HG02610 (cell line): ENCODE results near the gene COPS4.
A peak's percentile ranks its signal among the peaks of the same experiment; 100 is the strongest.
"Not testable (repeated sequence)": the region's sequence is repeated elsewhere in the genome, so short reads cannot be mapped to it uniquely, and the experiment has no call there.

Experiments
- ATAC-seq: cut with Tn5 transposase; IDR thresholded peaks from one replicate; pipeline ENCODE4 v1.9.1; 2021; ENCODE audit warnings: mild to moderate bottlenecking, moderate library complexity; ENCODE audit not compliant: unreplicated experiment

Gene COPS4

DNA sequence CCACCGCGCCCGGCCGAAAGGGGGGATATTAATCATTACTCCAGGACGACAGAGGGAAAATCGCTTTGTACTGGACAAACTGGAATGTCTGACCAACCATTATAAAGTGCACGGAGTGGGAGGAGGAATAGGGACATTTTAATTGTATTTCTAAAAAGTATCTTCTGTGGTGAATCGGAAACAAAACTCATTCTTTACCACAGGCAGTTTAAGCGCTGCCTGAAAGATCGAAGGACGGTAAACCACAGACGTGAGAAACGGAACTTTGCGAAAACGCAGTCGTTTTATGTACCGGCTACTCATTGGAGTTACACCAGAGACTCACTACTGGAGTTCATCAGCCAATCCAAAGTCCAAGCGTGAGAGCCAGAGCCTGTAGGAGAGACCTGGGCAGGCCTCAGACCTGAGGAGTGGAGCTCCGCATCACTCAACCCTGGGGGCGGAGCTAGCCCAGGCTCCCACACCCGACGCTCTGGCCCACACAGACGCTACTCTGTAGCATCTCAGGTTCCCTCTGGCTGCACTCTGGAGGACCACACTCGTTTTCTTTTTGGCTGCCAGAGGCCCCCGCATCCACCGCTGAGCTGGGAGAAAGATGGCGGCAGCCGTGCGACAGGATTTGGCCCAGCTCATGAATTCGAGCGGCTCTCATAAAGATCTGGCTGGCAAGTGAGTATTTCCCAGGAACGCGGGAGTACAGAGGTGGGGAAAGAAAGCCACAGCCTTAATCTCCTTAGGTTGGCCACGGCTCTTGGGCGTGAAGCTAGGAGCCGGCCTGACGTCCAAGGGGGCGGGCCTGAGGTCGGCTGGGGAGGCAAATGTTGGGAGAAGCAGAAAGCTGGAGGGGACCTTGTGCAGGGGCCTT, at the start of gene COPS4:
TSS of gene COPS4 (plus strand) at position 554 of the 865 bp plus-strand sequence. CDS start at position 596, 42 bp downstream.
- peak; percentile 99 for ATAC-seq

DNA sequence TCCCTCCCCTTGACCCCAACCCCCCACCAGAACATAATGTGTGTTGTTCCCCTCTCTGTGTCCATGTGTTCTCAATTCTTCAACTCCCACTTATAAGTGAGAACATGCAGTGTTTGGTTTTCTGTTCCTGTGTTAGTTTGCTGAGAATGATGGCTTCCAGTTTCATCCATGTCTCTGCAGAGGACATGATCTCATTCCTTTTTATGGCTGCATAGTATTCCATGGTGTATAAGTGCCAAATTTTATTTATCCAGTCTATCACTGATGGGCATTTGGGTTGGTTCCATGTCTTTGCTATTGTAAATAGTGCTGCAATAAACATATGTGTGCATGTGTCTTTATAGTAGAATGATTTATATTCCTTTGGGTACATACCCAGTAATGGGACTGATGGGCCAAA, 47.5 kb upstream of the COPS4 start:
- ATAC-seq, result not testable (repeated sequence)

DNA sequence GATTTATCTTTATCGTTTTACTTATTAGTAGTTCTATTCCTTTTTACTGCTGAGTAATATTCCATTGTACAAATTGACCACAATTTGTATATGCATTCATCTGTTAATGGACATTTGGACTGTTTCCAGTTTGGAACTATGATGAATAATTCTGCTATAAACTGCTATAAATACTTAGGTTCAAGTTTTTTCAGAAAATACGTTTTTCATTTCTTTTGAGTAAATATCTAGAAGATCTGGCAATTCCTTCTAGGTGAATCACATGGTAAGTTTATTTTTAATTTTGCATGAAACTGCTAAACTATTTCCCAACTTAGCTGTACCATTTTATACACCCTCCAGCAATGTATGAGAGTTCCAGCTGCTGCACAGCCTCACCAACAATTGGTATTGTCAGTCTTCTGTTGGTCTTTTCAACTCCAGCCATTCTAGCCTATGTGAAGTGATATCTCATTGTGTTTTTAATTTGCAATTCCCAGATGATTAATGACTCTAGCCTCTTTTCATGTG, 46.6 kb upstream of the COPS4 start:
- ATAC-seq, result no peak

DNA sequence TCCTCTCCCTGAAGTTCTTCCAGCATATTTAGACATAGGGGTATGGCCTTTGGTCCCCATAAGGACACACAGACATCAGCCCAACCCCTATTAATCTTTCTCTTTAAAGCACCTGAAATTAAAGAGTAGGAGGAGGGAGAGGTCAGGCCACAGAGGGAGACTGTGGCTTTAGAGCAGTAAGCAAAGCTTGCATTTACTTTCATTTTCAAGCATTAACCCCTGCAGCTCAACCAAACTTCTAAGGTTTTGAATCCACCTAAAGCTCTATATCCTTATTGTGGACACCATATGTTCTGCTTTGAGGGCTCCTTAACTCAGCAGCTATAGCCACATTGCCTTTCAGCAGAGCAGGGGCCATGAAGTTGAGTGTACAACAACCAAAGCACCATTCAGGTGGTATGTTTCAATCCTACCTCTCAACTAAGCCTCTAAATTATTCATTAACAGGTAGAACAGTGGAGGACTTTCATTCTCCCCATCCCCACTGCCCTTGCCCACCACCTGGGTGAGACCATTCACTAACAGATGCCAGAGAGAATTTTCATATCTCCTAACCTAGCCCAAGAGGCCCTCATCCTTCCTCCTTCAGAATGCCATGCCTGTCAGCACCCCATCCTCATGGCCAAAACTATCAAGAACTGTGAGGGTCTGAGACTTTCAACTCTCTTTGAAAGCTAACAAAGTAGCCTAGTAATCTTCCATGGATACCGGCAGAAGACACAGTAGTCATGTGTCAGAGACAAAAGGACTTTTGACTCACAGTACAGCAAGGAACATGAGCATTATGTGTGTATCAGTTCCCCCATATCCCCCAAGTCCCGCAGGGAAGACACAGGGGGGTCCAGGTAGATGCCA, 45.2 kb upstream of the COPS4 start:
- peak; percentile 93 for ATAC-seq

DNA sequence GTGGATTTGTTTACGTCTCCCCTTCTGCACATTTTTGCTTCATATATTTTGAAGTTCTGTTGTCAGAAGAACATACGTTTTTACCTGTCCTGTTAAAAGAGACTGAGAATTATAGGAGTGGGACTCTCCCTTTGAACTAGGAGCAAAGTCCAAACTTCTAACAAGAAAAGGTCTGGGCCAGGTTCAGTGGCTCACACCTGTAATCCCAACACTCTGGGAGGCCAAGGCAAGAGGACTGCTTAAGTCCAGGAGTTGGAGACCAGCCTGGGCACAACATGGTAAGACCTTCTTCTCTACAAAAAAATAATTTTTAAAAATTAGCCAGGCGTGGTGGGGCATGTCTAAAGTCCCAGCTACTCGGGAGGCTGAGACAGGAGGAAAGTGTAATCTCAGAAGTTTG, 40.1 kb upstream of the COPS4 start:
- no peak for ATAC-seq

DNA sequence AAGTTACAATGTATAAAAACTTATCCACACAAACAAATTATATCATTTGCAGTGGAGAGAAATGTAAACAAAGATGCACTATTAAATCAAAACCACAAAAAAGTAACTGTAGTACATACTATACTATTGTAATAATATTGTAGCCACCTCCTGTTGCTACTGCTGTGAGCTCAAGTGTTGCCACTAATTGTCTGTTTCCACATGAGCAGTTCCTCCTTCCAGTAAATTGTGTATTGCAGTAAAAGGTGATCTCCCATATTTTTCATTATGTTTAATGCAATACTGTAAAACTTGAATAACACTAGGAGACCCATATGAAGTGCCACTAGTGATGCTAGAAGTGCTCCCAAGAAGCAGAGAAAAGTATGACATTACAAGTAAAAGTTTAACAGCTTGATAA, 36.1 kb upstream of the COPS4 start:
- no peak for ATAC-seq

DNA sequence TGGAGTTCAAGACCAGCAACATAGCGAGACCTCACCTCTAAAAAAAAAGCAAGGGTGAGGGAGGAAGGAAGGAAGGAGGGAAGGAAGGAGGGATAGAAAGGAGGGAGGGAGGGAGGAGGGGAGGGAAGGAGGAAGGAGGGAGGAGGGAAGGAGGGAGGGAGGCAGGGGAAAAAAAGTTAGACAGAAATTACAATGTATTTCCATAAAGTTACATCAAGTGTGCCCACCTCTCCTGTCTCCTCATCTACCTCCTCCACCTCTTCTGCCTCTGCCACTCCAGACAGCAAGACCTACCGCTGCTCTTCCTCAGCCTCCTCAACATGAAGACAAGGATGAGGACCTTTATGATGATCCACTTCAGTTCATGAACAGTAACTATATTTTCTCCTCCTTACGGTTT, 32.7 kb upstream of the COPS4 start:
- ATAC-seq, result no peak

DNA sequence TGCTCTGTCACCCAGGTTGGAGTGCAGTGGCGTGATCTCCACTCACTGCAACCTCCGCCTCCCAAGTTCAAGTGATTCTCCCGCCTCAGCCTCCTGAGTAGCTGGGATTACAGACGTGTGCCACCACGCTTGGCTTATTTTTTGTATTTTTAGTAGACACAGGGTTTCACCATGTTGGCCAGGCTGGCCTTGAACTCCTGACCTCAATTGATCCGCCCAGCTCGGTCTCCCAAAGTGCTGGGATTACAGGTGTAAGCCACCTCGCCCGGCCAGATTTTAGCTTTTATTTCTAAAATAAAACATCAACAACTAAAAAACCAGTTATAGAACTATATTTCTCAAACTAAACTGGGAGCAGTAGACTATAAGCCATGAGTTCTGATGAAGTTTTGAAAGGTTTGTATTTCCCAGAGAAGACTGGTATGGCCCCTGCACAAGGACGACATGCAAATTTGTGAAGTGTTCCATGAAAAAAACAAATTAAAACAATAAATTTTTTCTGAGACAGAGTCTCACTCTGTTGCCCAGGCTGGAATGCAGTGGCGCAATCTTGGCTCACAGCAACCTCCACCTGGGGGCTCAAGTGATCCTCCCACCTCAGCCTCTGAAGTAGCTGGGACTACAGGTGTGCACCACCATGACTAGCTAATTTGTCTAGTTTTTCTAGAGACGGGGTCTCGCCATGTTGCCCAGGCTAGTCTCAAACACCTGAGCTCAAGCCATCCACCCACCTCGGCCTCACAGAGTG, 31.8 kb upstream of the COPS4 start:
- not testable (repeated sequence) for ATAC-seq

DNA sequence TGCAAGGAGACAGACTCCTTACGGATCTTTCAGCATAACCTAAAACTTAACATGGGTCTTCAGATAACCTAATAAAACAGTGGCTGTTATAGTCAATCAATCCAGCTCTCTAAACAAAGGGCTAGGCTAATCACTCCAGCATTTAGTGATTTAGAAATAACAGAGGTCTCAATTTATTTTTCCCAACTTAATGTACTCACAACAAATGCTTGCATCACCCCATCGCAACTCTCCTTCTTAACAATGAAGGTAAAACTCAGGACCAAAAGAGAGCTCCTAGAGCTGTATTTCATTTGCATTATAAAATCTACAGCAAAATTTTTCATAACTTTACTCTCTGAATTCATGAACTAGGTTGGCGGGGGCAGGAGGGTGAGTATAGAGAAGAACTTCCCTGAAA, 25.5 kb upstream of the COPS4 start:
- no peak for ATAC-seq

DNA sequence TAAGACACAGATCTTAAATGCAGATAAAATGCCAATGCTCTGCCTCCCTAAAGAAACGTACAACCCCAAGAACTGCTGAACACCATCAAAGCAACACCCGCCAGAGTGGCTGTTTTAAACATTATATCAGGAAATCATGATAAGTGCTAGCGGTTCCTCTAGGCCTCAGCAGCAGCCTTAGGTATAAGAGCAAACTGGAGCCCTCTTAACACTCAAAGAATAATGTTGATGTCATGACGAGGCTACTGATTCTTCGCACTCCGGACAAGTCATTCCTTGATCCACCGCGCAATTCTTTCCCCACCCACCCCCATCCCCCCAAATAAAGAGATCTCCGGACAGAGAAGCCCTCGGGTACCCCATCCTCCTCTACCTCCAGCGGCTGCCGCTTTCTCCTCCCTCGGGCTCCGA, 24.9 kb upstream of the COPS4 start:
- no peak for ATAC-seq

DNA sequence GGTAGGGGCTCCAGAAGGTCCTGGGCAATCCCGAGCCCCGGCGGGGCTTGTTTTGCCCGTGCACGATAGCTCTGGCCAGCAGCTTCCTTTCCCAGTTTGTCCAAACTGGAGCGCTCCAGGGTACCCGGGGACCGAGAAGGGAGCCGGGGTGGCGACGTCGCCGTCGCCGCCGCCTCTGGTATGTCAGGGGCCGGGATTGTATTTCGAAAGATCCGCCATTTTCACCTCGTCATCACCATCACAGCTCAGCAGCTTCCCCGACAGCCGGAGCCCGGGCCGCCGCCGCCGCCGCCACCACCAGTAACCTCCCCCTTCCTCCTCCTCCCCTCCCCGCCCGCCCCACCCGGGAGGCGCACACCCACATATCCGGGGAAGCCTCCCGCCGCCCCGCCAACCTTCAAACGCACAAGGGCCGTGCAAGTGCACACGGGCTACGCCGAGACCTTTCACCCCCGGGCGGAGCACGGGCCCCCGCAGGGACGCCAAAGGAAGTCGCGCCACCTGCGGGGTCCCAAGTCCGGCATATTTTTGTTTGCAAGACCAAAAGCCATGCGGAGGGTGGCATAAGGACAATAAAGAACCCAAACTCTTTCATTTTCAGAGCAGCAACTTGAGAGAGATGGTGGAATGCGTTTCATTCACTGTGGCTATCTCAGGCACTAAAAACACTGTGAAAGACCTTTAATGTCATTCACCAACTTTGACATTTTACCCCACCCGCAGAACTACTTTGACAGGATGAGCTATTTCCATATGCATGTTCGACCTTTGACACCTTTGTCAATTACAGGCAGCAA, 24.3 kb upstream of the COPS4 start, which contains the start of gene LIN54:
TSS of gene LIN54 (minus strand) at position 302 of the 797 bp plus-strand sequence. CDS start 25,979 bp downstream, outside the sequence.
- peak; percentile 38 for ATAC-seq

DNA sequence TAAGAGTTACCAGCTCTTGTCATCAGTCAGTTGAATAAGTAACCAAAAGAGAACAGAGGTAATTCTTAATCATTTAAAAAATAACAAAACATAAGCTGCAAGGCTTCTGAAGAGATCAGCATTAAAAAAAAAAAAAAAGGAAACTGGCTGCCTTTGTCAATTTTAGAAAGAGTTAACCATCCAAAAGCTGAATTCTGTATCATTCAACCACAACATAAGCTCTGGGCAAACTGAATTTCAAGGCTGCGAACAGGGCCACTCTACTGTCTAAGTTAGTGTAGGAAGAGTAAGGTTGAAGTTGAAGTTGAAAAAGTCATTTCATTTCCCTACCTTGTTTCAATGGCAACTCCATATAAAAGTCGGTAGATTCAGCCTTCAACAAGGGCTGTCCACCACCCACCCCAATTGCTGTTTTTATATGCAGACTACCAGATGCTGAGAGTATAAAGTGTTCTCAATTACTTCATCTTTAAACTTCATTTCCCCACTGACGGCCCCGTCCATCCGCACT, 23.2 kb upstream of the COPS4 start:
- ATAC-seq, result no peak

DNA sequence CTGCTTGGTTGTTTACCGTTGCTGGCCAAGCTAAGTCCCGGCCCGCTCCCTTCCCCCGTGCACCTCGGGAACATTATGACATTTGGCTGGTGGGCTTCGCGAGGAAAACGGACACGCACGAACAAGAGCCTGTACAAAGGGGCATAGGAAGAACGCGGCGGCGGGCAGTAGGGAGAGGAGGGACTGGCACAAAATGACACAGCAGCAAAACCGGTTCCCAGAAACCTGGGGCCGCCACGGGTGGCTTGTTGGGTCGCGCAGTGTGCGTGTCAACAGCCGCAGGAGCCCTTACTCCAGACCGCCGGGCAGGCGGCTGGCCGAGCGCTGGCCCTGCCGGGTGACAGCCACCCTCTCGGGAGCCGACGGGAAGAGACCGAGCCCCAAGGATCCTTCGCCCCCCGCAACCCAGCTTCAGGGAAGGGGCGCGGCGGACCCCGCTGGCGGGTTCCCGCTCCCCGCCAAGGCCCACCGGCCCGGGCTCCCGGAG, 22.7 kb upstream of the COPS4 start:
- ATAC-seq, result peak; percentile 0

DNA sequence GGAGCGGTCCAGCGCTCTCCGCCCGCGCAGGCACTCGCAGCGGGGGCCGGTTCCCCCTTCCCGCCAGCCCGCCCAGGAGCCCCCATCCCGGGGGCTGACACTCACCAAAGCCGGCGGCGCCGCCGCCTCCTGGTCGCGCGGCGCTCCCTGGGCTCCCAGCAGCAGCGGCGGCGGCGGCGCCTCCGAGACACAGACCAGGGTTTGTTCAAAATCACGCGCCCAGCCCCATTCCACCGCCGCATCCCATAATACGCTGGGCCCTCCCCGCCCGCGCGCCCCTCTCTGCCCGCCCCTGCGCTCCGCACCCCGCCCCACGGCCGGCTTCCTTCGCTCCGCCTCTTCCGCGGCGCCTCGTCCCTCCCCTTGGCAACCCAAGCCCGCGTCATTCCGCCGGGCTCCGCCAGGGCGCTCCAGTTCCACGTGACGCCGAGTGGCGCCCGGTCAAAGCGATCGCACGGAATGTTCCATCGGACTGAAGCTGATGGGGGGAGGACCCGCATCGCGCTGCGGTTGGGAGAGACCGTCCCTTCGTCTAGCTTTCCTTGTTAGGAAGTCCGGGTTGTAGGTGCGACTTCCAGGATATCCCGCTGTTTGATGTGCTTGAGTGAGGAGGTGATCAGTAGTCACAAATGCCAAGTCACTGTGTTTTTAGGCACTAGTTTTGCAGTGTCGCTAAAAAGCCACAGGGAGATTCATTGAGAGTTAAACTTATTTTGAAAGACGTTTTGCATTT, 22.1 kb upstream of the COPS4 start:
- peak; percentile 90 for ATAC-seq

DNA sequence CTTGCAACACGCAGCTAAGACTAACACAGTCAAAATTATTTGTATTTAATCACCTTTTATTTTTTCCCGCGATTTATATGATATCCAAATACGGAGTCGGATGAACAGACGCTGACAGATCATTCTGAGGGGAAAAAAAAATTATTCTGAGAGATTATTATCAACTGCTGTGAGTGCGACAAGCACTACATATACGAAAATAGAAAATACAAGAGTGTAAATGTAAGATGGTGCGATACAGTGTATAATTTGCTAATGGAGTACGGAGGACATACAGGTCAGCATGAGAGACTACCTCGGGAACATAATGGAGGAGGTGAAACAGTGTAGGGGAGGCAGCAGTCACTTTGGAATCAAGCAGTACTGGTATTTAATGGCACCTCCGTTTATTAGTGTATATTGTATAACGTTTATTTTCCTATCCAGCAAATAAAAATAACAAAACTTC, 21.5 kb upstream of the COPS4 start:
- ATAC-seq, result no peak

DNA sequence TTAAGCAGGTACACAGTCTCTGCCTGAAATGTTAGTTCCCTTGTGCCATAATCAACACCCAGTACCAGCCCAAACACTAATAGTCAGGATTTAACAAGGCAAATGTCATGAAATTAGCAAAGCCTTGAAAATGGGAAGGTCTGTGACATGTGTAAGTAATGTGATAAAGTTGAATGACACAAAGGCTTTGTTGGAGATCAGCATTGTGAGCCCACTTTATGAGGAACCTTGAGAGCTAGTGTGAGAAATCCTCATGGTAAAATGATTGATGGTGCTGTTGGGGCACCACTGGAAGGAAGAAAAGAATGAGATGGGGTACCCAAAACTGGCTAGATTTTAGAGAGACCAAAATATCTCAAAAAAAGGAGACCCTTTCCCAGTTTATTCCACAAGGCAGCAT, 21.1 kb upstream of the COPS4 start:
- no peak for ATAC-seq

DNA sequence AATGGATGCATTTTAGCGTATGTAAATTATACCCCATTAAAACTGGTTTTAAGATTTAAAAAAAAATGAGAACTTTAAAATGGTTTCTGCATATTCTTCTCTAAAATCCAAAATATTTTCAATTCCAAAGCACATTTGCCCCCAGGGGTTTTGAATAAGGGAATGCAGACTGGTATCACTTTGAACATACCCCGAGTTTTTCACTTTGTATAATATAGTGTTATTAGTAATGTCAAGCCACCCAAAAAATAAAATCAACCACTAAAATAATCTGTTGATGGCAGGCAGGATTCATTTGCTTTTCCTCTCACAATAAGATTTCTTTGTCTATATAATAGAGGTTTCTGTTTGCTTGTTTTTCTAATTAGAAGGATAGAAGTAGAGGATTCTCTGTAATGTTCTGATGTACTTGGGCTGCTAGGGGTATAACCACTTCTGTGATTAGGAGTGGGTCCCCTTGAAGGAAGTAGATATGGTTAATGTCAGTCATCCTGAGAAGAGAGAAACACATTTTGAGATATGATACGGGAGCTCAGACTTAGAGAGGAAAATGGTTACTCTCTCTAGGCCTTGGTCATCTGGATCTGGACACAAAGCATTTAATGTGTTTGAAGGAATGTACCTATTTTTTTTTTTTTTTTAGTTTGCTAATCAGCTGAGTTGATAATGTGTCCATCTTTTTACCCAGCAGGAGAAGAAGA, 15.0 kb upstream of the COPS4 start:
- peak; percentile 96 for ATAC-seq

DNA sequence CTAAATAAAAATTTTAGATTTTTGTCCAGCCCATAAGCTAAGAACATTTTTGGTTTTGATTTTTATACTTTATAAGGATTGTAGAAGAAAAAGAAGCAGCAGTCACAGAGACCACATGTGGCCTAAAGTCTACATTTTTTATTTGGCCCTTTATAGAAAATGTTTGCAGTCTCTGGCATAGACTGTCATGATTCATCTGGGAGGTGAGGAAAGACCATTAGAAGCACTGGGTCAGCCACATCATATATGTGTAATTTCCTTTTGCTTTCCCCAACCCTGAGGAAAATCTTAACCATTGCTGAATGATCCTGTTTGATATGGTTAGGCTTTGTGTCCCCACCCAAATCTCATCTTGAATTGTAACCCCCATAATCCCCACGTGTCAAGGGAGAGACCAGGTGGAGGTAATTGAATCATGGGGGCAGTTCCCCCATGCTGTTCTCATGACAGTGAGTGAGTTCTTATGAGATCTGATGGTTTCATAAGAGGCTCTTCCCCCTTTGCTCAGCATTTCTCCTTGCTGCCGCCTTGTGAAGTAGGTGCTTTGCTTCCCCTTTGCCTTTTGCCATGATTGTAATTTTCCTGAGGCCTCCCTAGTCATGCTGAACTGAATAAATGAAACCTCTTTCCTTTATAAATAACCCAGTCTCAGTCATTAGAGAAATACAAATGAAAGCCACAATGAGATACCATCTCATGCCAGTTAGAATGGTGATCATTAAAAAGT, 12.1 kb upstream of the COPS4 start:
- ATAC-seq, result no peak
